ENCODE results near the gene ATP2B3.

DNA sequence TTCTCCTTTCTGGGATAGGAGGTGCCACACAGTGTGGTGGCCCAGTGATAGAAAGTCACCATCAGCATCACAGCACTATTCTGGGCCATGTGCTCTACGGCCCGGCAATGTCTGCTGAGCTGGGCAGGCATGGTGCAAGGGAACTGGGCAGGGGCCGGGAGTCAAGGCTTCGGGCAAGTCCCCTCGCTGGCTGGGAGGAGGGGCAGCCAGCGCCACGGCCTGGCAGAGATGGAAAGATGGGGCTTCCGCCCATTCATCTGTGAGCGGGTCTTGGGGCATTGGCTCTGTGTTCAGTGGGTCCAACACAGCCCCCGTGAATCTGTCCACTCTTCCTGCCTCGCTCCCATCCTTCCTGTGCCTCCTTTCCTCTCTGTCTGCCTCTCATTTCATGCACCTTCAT is 7.1 kb upstream of the ATP2B3 start:
- TF ChIP-seq, protein P1, sequence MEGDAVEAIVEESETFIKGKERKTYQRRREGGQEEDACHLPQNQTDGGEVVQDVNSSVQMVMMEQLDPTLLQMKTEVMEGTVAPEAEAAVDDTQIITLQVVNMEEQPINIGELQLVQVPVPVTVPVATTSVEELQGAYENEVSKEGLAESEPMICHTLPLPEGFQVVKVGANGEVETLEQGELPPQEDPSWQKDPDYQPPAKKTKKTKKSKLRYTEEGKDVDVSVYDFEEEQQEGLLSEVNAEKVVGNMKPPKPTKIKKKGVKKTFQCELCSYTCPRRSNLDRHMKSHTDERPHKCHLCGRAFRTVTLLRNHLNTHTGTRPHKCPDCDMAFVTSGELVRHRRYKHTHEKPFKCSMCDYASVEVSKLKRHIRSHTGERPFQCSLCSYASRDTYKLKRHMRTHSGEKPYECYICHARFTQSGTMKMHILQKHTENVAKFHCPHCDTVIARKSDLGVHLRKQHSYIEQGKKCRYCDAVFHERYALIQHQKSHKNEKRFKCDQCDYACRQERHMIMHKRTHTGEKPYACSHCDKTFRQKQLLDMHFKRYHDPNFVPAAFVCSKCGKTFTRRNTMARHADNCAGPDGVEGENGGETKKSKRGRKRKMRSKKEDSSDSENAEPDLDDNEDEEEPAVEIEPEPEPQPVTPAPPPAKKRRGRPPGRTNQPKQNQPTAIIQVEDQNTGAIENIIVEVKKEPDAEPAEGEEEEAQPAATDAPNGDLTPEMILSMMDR (IDR thresholded peaks at IDR 0.05; ENCODE audit: extremely low read depth in 1 of 2, insufficient read depth in 1 of 2, low read depth in 1 of 2, low read length in 2 of 2): no peak
- TF ChIP-seq POLR2AphosphoS5 (IDR thresholded peaks at IDR 0.05; ENCODE audit: insufficient read depth, low read depth, low read length) (no peak), EZH2 (IDR thresholded peaks at IDR 0.05; ENCODE audit: borderline replicate concordance, low read depth, low read length, severe bottlenecking) (no peak), FOS (IDR thresholded peaks at IDR 0.05; ENCODE audit: borderline replicate concordance, insufficient read depth, low read length) (no peak)
